HG03066 (cell line): ENCODE measurements around the gene KSR2.

ENCODE experiments used
- ATAC-seq: cut with Tn5 transposase; IDR thresholded peaks from one replicate; pipeline ENCODE4 v1.9.1; 2021; ENCODE audit warnings: low read depth; ENCODE audit not compliant: unreplicated experiment

Gene KSR2

GRCh38 chr12:117555889-117556288, 412.9 kb downstream of the KSR2 start:
- no peak for ATAC-seq

- ATAC-seq: no peak
Observed at GRCh38 chr12:117552971-117553370, 415.8 kb downstream of the KSR2 start.

GRCh38 chr12:117551665-117552064, 417.1 kb downstream of the KSR2 start:
- no peak for ATAC-seq

GRCh38 chr12:117547209-117547608, 421.6 kb downstream of the KSR2 start:
- ATAC-seq: no peak

GRCh38 chr12:117545216-117545615, 423.6 kb downstream of the KSR2 start:
- ATAC-seq: no peak

GRCh38 chr12:117540011-117540410, 428.8 kb downstream of the KSR2 start:
- ATAC-seq: no peak

GRCh38 chr12:117538926-117539325, 429.9 kb downstream of the KSR2 start:
- ATAC-seq: no peak

GRCh38 chr12:117538032-117538690, 430.6 kb downstream of the KSR2 start:
- no peak for ATAC-seq

- ATAC-seq: no peak
Observed at GRCh38 chr12:117533687-117534086, 435.1 kb downstream of the KSR2 start.

- no peak for ATAC-seq
Observed at GRCh38 chr12:117530796-117531195, 438.0 kb downstream of the KSR2 start.

GRCh38 chr12:117528538-117528937, 440.3 kb downstream of the KSR2 start:
- ATAC-seq: no peak

- ATAC-seq: no peak
Observed at GRCh38 chr12:117527479-117527855, 441.3 kb downstream of the KSR2 start.

- no peak for ATAC-seq
Observed at GRCh38 chr12:117526757-117527478, 441.9 kb downstream of the KSR2 start.

GRCh38 chr12:117525766-117526165, 443.0 kb downstream of the KSR2 start:
- ATAC-seq: no peak

GRCh38 chr12:117524806-117525205, 444.0 kb downstream of the KSR2 start:
- ATAC-seq: no peak

GRCh38 chr12:117523971-117524370, 444.8 kb downstream of the KSR2 start:
- no peak for ATAC-seq

GRCh38 chr12:117522559-117522958, 446.2 kb downstream of the KSR2 start:
- ATAC-seq: no peak

GRCh38 chr12:117521867-117522266, 446.9 kb downstream of the KSR2 start:
- ATAC-seq: no peak

- no peak for ATAC-seq
Observed at GRCh38 chr12:117521346-117521745, 447.4 kb downstream of the KSR2 start.

- ATAC-seq: no peak
Observed at GRCh38 chr12:117518594-117519270, 450.1 kb downstream of the KSR2 start.

GRCh38 chr12:117517219-117517739, 451.5 kb downstream of the KSR2 start:
- no peak for ATAC-seq
